ENCODE measurements around the gene CRELD2. TPM values are rescaled to one million over a fixed set of nuclear protein-coding genes. Genes with fewer than 3 reads are reported as not detected.

Gene CRELD2
- polyA plus RNA-seq, 1 donor from 2014 or later: 83.2 TPM

DNA sequence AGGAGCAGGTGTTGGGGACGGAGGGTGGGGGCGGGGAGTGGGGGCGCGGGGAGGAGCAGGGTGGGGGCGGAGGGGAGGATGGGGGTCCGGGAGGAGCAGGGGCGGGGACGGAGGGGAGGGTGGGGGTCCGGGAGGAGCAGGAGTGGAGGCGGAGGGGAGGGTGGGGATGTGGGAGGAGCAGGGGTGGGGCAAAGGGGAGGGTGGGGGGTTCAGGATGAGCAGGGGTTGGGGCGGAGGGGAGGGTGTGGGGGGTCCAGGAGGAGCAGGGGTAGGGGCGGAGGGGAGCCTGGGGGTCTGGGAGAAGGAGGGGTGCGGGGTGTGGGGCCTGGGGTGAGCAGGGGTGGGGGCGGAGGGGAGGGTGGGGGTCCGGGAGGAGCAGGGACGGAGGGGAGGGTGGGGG is 17.1 kb downstream of the CRELD2 start:
- TF ChIP-seq MXI1 (conservative IDR thresholded peaks at IDR 0.05; ENCODE audit: poor library complexity, severe bottlenecking): no peak
- TF ChIP-seq SMC3 (conservative IDR thresholded peaks at IDR 0.05; ENCODE audit: poor library complexity): no peak
- TF ChIP-seq REST (IDR thresholded peaks at IDR 0.05; ENCODE audit: borderline replicate concordance): no peak
- TF ChIP-seq POLR2AphosphoS5 (IDR thresholded peaks at IDR 0.05): no peak
- TF ChIP-seq EP300 (conservative IDR thresholded peaks at IDR 0.05; ENCODE audit: poor library complexity, severe bottlenecking): no peak
- no peak for TF ChIP-seq CTCF (IDR thresholded peaks at IDR 0.05; ENCODE audit: poor library complexity, severe bottlenecking)
- no peak for TF ChIP-seq EZH2 (IDR thresholded peaks at IDR 0.05; ENCODE audit: borderline replicate concordance, insufficient read depth, low read length, poor library complexity, severe bottlenecking)
- TF ChIP-seq TAF1 (IDR thresholded peaks at IDR 0.05; ENCODE audit: low read depth): no peak
- TF ChIP-seq RAD21 (conservative IDR thresholded peaks at IDR 0.05): no peak
- Histone ChIP-seq H3K9me2 (ENCODE audit: insufficient read depth, low read length) (no peaks in the 10 kb centered on the region), H3K27ac (ENCODE audit: low read length) (no peak overlapping the region), H3K36me3 (ENCODE audit: insufficient read depth, low read length) (no peaks in the 10 kb centered on the region), H3F3A (ENCODE audit: insufficient read depth, low read length, poor library complexity, severe bottlenecking) (no peaks in the 10 kb centered on the region), H3K4me2 (ENCODE audit: low read length) (no peak overlapping the region), H4K20me1 (ENCODE audit: insufficient read depth) (no peaks in the 10 kb centered on the region), H3K9me3 (ENCODE audit: low read length) (no peaks in the 10 kb centered on the region), H3K9ac (ENCODE audit: low read length) (no peak overlapping the region), H3K79me2 (replicated peaks; ENCODE audit: insufficient read depth, low read length) (no peaks in the 10 kb centered on the region), H2AFZ (ENCODE audit: low read depth, low read length) (no peak overlapping the region), H3K27me3 (ENCODE audit: insufficient read depth, low read depth, low read length) (no peaks in the 10 kb centered on the region), H3K4me3 (ENCODE audit: low read length) (no peak overlapping the region)

DNA sequence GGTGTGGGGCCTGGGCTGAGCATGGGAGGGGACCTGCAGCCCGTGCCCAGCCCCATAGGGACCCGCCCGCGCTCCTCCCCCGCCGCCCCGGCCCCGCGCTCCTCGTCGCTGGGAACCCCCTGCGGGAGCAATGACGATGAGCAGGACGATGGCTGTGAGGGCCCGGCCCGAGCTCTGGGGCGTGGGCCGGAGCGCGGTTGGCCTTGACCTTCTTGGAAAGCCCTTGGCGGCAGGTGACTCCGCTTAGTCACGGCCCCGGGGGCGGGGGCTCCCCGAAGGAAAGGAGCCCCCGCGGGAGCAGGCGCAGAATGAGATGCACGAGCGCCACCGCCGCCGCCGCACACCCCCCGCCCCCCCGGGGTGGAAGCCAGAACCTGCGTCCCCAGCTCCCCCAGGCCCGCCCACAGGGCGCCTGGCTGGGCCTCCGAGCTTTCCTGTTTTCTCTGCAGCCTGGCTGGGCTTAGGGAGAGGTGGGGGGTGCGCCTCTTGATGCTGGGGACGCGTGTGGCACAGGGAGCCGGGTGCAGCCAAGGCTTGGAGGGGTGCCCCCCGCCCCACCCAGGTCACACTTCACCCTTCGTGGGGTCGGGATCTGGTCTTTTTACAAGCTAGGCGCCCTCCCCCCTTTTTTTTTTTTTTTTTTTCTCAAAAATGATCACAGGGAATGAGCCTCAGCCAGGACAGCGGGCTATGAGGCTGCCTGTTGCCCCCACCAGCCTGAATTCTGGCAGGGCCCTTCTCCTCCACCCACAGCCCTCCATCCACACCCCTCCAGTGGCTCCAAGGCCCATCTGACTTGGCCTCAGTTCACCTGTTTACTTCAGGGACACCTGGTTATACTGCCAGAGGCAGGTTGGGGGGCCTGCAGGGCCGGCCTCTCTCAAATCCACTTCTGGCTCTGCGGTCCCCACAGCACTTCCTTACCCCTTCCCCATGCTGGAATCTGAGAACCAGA is 17.9 kb downstream of the CRELD2 start:
- Histone ChIP-seq H3K36me3 (ENCODE audit: insufficient read depth, low read length) (no peaks in the 10 kb centered on the region), H3K79me2 (replicated peaks; ENCODE audit: insufficient read depth, low read length) (no peaks in the 10 kb centered on the region), H3K9me2 (ENCODE audit: insufficient read depth, low read length) (no peaks in the 10 kb centered on the region), H3K4me3 (ENCODE audit: low read length) (peak overlapping the region; percentile 55), H4K20me1 (ENCODE audit: insufficient read depth) (no peaks in the 10 kb centered on the region), H2AFZ (ENCODE audit: low read depth, low read length) (no peak overlapping the region), H3F3A (ENCODE audit: insufficient read depth, low read length, poor library complexity, severe bottlenecking) (no peaks in the 10 kb centered on the region), H3K4me2 (ENCODE audit: low read length) (no peak overlapping the region), H3K9ac (ENCODE audit: low read length) (peak overlapping the region; percentile 42), H3K9me3 (ENCODE audit: low read length) (no peaks in the 10 kb centered on the region), H3K27ac (ENCODE audit: low read length) (no peak overlapping the region), H3K27me3 (ENCODE audit: insufficient read depth, low read depth, low read length) (no peaks in the 10 kb centered on the region)
- no peak for TF ChIP-seq SMC3 (conservative IDR thresholded peaks at IDR 0.05; ENCODE audit: poor library complexity)
- no peak for TF ChIP-seq EP300 (conservative IDR thresholded peaks at IDR 0.05; ENCODE audit: poor library complexity, severe bottlenecking)
- TF ChIP-seq EZH2 (IDR thresholded peaks at IDR 0.05; ENCODE audit: borderline replicate concordance, insufficient read depth, low read length, poor library complexity, severe bottlenecking): no peak
- no peak for TF ChIP-seq TAF1 (IDR thresholded peaks at IDR 0.05; ENCODE audit: low read depth)
- no peak for TF ChIP-seq MXI1 (conservative IDR thresholded peaks at IDR 0.05; ENCODE audit: poor library complexity, severe bottlenecking)
- TF ChIP-seq POLR2AphosphoS5 (IDR thresholded peaks at IDR 0.05): no peak
- no peak for TF ChIP-seq REST (IDR thresholded peaks at IDR 0.05; ENCODE audit: borderline replicate concordance)

Data from neural cell (in vitro differentiated cells).